GM13977 (cell line): ENCODE data around the gene ERP29.
"Not testable (repeated sequence)": the region's sequence is repeated elsewhere in the genome, so short reads cannot be mapped to it uniquely, and the experiment has no call there.

ENCODE experiments used
- DNase-seq: peaks from one replicate; pipeline ENCODE4 v3.0.0; 2012; ENCODE audit warnings: low spot score
- in situ Hi-C: fragments of 300-500 bp; cut with MboI; formaldehyde crosslinking; loops from one replicate; pipeline ENCODE4 v1.12.0; 2022; ENCODE audit warnings: low sequenced_read_pairs, low pct_unique_long_range_greater_than_20kb, mixed read lengths, inconsistent platforms; ENCODE audit not compliant: unreplicated experiment
- TF ChIP-seq, protein P1 (sequence below): IDR thresholded peaks from 2 replicates; pipeline ENCODE4 v1.5.1; 2012; ENCODE audit warnings: mild to moderate bottlenecking, control low read depth; ENCODE audit not compliant: insufficient read depth; ENCODE audit errors: extremely low read depth, missing control alignments

The ERP29 gene

GRCh38 chr12:112032292-112032691, 19.1 kb downstream of the ERP29 start:
- TF ChIP-seq, protein P1, sequence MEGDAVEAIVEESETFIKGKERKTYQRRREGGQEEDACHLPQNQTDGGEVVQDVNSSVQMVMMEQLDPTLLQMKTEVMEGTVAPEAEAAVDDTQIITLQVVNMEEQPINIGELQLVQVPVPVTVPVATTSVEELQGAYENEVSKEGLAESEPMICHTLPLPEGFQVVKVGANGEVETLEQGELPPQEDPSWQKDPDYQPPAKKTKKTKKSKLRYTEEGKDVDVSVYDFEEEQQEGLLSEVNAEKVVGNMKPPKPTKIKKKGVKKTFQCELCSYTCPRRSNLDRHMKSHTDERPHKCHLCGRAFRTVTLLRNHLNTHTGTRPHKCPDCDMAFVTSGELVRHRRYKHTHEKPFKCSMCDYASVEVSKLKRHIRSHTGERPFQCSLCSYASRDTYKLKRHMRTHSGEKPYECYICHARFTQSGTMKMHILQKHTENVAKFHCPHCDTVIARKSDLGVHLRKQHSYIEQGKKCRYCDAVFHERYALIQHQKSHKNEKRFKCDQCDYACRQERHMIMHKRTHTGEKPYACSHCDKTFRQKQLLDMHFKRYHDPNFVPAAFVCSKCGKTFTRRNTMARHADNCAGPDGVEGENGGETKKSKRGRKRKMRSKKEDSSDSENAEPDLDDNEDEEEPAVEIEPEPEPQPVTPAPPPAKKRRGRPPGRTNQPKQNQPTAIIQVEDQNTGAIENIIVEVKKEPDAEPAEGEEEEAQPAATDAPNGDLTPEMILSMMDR, result no peak
- no peak for DNase-seq
- in situ Hi-C loops, result no loop called here

DNA sequence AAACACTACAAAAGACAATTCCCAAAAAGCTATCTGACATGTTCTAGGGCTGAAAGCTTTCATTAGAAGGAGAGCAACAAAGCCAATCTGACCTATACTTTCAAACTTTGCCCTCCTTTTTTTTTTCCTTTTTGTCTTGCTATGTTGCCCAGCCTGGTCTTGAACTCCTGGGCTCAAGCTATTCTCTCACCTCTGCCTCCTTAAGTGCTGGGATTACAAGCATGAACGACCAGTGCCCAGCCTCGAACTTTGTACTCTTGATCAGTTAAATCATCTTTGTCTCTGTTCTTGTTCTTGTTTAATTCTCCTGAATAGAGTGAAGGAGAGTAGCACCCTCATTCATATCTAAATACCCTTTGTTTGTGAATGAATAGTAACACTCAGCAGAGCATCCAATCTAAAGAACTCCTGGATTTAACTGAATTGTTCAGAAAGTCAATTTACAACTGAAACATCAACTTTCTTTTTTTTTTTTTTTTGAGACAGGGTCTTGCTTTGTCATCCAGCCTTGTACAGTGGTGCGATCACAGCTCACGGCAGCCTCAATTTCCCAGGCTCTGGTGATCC, 22.1 kb downstream of the ERP29 start:
- in situ Hi-C loops, result no loop called here
- no peak for DNase-seq
- TF ChIP-seq, protein P1, result no peak

DNA sequence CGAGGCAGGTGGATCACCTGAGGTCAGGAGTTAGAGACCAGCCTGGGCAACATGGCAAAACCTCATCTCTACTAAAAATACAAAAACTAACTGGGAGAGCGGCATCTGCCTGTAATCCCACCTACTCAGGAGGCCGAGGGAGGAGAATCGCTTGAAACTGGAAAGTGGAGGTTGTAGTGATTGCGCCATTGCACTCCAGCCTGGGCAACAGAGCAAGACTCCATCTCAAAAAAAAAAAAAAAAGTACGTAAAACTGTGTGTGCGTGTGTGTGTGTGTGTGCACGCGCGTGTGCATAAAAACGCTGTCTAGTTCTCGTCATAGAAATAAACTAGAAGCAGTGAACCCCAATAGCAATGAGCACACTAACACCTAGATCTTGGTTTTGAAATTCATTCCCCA, 23.4 kb downstream of the ERP29 start:
- DNase-seq, in situ Hi-C loops: not testable (repeated sequence)

DNA sequence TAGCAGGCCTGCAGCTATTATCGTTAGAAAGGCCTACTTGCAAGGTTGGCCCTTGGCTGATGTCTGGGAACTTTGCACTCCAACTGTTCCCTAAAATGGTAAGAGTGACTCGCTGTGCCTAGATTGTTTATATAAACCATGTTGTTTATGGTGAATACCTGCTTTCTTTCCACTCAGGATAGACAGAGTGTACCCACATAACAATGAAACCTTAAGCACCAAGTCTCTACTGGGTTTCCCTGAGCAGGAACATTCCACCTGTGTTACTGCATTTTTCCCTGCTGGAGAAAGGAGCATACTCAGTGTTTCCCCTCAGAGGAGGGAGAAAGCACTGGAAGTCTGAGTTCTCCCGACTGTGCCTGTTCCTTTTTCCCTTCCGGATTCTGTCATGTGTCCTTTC, 32.8 kb downstream of the ERP29 start:
- in situ Hi-C loops, result no loop called here
- TF ChIP-seq, protein P1, result no peak
- DNase-seq, result no peak

GRCh38 chr12:112049351-112049750, 36.1 kb downstream of the ERP29 start:
- no peak for DNase-seq
- in situ Hi-C loops, result no loop called here
- TF ChIP-seq, protein P1, result no peak

DNA sequence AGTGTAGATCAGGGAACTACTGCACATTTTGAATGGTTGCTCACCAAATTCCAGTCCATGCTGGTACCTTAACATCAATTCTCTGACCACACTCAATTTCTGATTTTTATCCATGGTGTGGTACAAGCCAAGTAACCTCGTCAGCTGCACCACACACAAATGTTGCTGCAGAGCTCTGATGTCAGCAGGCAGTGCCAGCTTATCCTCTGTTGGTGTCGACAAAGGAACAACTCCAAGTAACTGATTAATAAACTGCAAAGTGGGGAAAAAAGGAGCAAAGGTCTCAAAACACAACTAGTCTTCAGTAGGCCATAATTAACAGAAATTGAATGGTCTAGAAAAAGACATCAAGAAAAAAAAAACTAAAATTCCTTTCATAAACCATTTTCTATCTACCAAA, 47.9 kb downstream of the ERP29 start:
- DNase-seq, result no peak
- in situ Hi-C loops, result no loop called here
- TF ChIP-seq, protein P1, result no peak

GRCh38 chr12:112063273-112063672, 50.0 kb downstream of the ERP29 start:
- DNase-seq, result no peak
- in situ Hi-C loops, result no loop called here
- TF ChIP-seq, protein P1, result no peak
